Small intestine (tissue), 7 donors: ENCODE data around the gene NSUN2. TPM values are rescaled to one million over a fixed set of nuclear protein-coding genes. Genes with fewer than 3 reads are reported as not detected.
"Not testable (repeated sequence)": the region's sequence is repeated elsewhere in the genome, so short reads cannot be mapped to it uniquely, and the experiment has no call there.

ENCODE experiments used
- DNase-seq, 2 donors: peaks; one replicate each; pipeline versions ENCODE4 v3.0.0 to v3.0.0-alpha.2; 2013
- FAIRE-seq: peaks from 2 replicates; lab custom pipeline; 2012; peaks lifted over from hg19 to GRCh38; lab: Jason Lieb, UNC
- H3K27ac ChIP-seq, 3 donors: one replicate each; pipeline ENCODE4 v1.5.1; 2013; ENCODE audit warnings: low read length in 2 of 3, mild to moderate bottlenecking in 2 of 3, control low read depth in 1 of 3, inconsistent platforms in 1 of 3, low read depth in 1 of 3, moderate library complexity in 1 of 3
- H3K27me3 ChIP-seq, 3 donors: one replicate each; pipeline ENCODE4 v1.6.1; 2013; ENCODE audit warnings: low read length in 3 of 3, inconsistent platforms in 1 of 3; ENCODE audit not compliant: control insufficient read depth in 3 of 3, insufficient read depth in 3 of 3
- H3K36me3 ChIP-seq, 3 donors: one replicate each; pipeline ENCODE4 v1.6.1; 2013; ENCODE audit warnings: low read length in 3 of 3, inconsistent platforms in 1 of 3, low read depth in 1 of 3, mild to moderate bottlenecking in 1 of 3, moderate library complexity in 1 of 3; ENCODE audit not compliant: control insufficient read depth in 3 of 3, insufficient read depth in 2 of 3
- H3K4me1 ChIP-seq, 3 donors: one replicate each; pipeline ENCODE4 v1.6.1; 2013; ENCODE audit warnings: low read length in 2 of 3, inconsistent platforms in 1 of 3, low read depth in 1 of 3, mild to moderate bottlenecking in 1 of 3, moderate library complexity in 1 of 3; ENCODE audit not compliant: control insufficient read depth in 3 of 3, insufficient read depth in 2 of 3
- H3K4me3 ChIP-seq, 3 donors: one replicate each; pipeline ENCODE4 v1.5.1; 2013; ENCODE audit warnings: low read length in 3 of 3, control low read depth in 1 of 3, inconsistent platforms in 1 of 3, low read depth in 1 of 3, mild to moderate bottlenecking in 1 of 3, moderate library complexity in 1 of 3
- H3K9me3 ChIP-seq, 2 donors: one replicate each; pipeline ENCODE4 v1.6.1; 2013; ENCODE audit warnings: low read depth in 1 of 2, low read length in 1 of 2; ENCODE audit not compliant: control insufficient read depth in 2 of 2, insufficient read depth in 1 of 2
- WGBS, 3 donors: extraction: QIAGEN DNeasy Blood & Tissue Kit; methylation state at CpG; one replicate each; pipeline ENCODE4 v1.1.7; 2013; 5-methylcytosine and 5-hydroxymethylcytosine counted together
- polyA plus RNA-seq, 4 donors: library from polyadenylated mRNA; stranded (reverse) in 3 of 4; unstranded in 1 of 4; fragments of 200-250 nt in 3 of 4; fragments of 120-200 nt in 1 of 4; gene quantifications; one replicate each; pipeline versions ENCODE4 v1.2.1 to v1.2.3, GENCODE V29; 2013
- donor health status: healthy with polysubstance abuse.
- donor health status: control.
- donor health status: control.
- donor health status: Bipolar disorder and iron deficiency.
- donor health status: healthy.

The NSUN2 gene
- polyA plus RNA-seq, 4 donors = 36.5 to 74.8 (median 43.8) TPM

GRCh38 chr5:6574537-6575245 is 58.2 kb downstream of the NSUN2 start:
- H3K36me3 ChIP-seq = no peaks in the 10 kb centered on the region
- FAIRE-seq (no peak), DNase-seq (no peak)
- peaks cover 0 to 8% (median 0%) of the 10 kb centered on the region in 3 donors for H3K27me3 ChIP-seq
- no peak overlapping the region for H3K4me3 ChIP-seq
- H3K9me3 ChIP-seq = no peaks in the 10 kb centered on the region
- H3K4me1 ChIP-seq = no peaks in the 10 kb centered on the region
- H3K27ac ChIP-seq = no peak overlapping the region
- 55 to 64% (median 64%) methylated on average over 12 of the region's 12 CpGs for WGBS, 3 donors

- DNase-seq = no peak
- no peaks in the 10 kb centered on the region for H3K9me3 ChIP-seq
Observed at GRCh38 chr5:6574111-6574510, 58.7 kb downstream of the NSUN2 start.

GRCh38 chr5:6573651-6574101 is 59.2 kb downstream of the NSUN2 start:
- H3K36me3 ChIP-seq = no peaks in the 10 kb centered on the region
- peaks cover 0 to 5% (median 0%) of the 10 kb centered on the region in 3 donors for H3K27me3 ChIP-seq
- FAIRE-seq = no peak
- no peak overlapping the region for H3K27ac ChIP-seq
- H3K9me3 ChIP-seq = no peaks in the 10 kb centered on the region
- no peaks in the 10 kb centered on the region for H3K4me1 ChIP-seq
- no peak for DNase-seq
- no peak overlapping the region for H3K4me3 ChIP-seq
- WGBS, 3 donors = 54 to 64% (median 58%) methylated on average over 12 of the region's 12 CpGs

More at GRCh38 chr5:6574111-6574510, 58.7 kb downstream of the NSUN2 start:
- no peak for FAIRE-seq
- Histone ChIP-seq H3K4me1 (no peaks in the 10 kb centered on the region), H3K27ac (no peak overlapping the region), H3K36me3 (no peaks in the 10 kb centered on the region), H3K4me3 (no peak overlapping the region), H3K27me3 (peaks cover 0 to 5% (median 0%) of the 10 kb centered on the region in 3 donors)
- 70 to 79% (median 73%) methylated on average over 11 of the region's 11 CpGs for WGBS, 3 donors

GRCh38 chr5:6572825-6573380 is 59.9 kb downstream of the NSUN2 start:
- Histone ChIP-seq H3K36me3 (no peaks in the 10 kb centered on the region), H3K9me3 (no peaks in the 10 kb centered on the region), H3K27ac (no peak overlapping the region), H3K4me3 (no peak overlapping the region), H3K27me3 (peaks cover 0 to 2% (median 0%) of the 10 kb centered on the region in 3 donors), H3K4me1 (no peaks in the 10 kb centered on the region)
- 85 to 90% (median 86%) methylated on average over 21 of the region's 21 CpGs for WGBS, 3 donors
- FAIRE-seq = no peak
- DNase-seq = no peak

GRCh38 chr5:6572086-6572824 is 60.6 kb downstream of the NSUN2 start:
- FAIRE-seq = no peak
- no peak for DNase-seq
- Histone ChIP-seq H3K9me3 (no peaks in the 10 kb centered on the region), H3K4me1 (no peaks in the 10 kb centered on the region), H3K4me3 (no peak overlapping the region), H3K27me3 (peaks cover 0 to 2% (median 0%) of the 10 kb centered on the region in 3 donors), H3K36me3 (no peaks in the 10 kb centered on the region), H3K27ac (no peak overlapping the region)
- WGBS, 3 donors = 81 to 86% (median 84%) methylated on average over 30 of the region's 30 CpGs

- H3K36me3 ChIP-seq, H3K9me3 ChIP-seq, DNase-seq, H3K27ac ChIP-seq, H3K27me3 ChIP-seq, H3K4me3 ChIP-seq, FAIRE-seq, H3K4me1 ChIP-seq: not testable (repeated sequence)
- WGBS, 3 donors = 54 to 61% (median 58%) methylated on average over 2 of the region's 2 CpGs
Observed at GRCh38 chr5:6571607-6572006, 61.2 kb downstream of the NSUN2 start.

GRCh38 chr5:6570530-6570929 is 62.3 kb downstream of the NSUN2 start:
- 59 to 67% (median 63%) methylated on average over 5 of the region's 5 CpGs for WGBS, 3 donors
- H3K27ac ChIP-seq = no peak overlapping the region

GRCh38 chr5:6568889-6569288 is 64.0 kb downstream of the NSUN2 start:
- H3K4me3 ChIP-seq = no peak overlapping the region
- H3K27ac ChIP-seq = no peak overlapping the region
- H3K4me1 ChIP-seq = no peaks in the 10 kb centered on the region
- DNase-seq = no peak
- no peaks in the 10 kb centered on the region for H3K9me3 ChIP-seq
- FAIRE-seq = no peak
- H3K36me3 ChIP-seq = no peaks in the 10 kb centered on the region
- WGBS, 3 donors = 68 to 76% (median 69%) methylated on average over 6 of the region's 6 CpGs
- peaks cover 0 to 2% (median 2%) of the 10 kb centered on the region in 3 donors for H3K27me3 ChIP-seq

More at GRCh38 chr5:6570530-6570929, 62.3 kb downstream of the NSUN2 start:
- Histone ChIP-seq H3K4me1 (no peaks in the 10 kb centered on the region), H3K27me3 (peaks cover 0 to 2% (median 2%) of the 10 kb centered on the region in 3 donors), H3K4me3 (no peak overlapping the region), H3K9me3 (no peaks in the 10 kb centered on the region), H3K36me3 (no peaks in the 10 kb centered on the region)
- FAIRE-seq (no peak), DNase-seq (no peak)
